Measurements from ENCODE around the gene UBAC1.

DNA sequence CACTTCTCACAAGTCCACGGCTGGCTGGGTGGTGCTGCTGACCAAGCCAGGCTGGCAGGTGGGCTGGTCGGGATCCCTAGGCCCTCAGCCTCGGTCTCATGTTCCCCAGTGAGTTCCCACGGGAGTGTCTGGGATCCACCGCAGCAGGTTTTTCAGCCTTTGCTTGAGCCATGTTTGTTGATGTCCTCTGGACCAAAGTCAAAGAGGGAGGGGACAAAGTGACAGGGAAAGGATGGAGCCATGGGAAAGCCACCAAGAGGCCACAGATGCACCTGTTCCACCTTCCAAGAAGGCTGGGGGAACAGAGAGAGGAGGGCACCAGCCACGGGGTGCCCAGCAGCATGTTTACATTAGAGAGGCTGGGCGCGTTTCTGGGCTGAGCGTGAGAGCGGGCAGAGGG is 2.8 kb upstream of the UBAC1 start:
- no peak for TF ChIP-seq USF1 (CRISPR knock-in tag; IDR thresholded peaks at IDR 0.05)
- TF ChIP-seq CDX4 (CRISPR knock-in tag; IDR thresholded peaks at IDR 0.05; ENCODE audit: borderline replicate concordance), result no peak
- TF ChIP-seq NR1H2 (CRISPR knock-in tag; IDR thresholded peaks at IDR 0.05), result no peak
- no peak for TF ChIP-seq ZNF416 (CRISPR knock-in tag; IDR thresholded peaks at IDR 0.05)

Measured in WTC11 (cell line).